HepG2 (cell line): Measurements from ENCODE around the gene ALG3. TPM values are rescaled to one million over a fixed set of nuclear protein-coding genes. Genes with fewer than 3 reads are reported as not detected.

Experiments used
- ELF1 ChIP-seq: sonication (generic); formaldehyde crosslinking; IDR thresholded peaks from 2 replicates; pipeline ENCODE4 v1.4.0; 2020; ENCODE audit warnings: missing genetic modification reagents
- NPAS2 ChIP-seq: sonication (generic); formaldehyde crosslinking; IDR thresholded peaks from 2 replicates; pipeline ENCODE4 v1.8.0; 2022; ENCODE audit warnings: mild to moderate bottlenecking, missing genetic modification reagents, borderline replicate concordance
- PAWR ChIP-seq: sonication (generic); formaldehyde crosslinking; IDR thresholded peaks from 2 replicates; pipeline ENCODE4 v1.4.0; 2020; ENCODE audit warnings: missing genetic modification reagents, mild to moderate bottlenecking, borderline replicate concordance
- PHF20 ChIP-seq: sonication (generic); formaldehyde crosslinking; IDR thresholded peaks from 2 replicates; pipeline ENCODE4 v1.5.0; 2020; ENCODE audit warnings: mild to moderate bottlenecking, missing genetic modification reagents
- RELA ChIP-seq: sonication (generic); formaldehyde crosslinking; IDR thresholded peaks from 2 replicates; pipeline ENCODE4 v1.4.0; 2020; ENCODE audit warnings: missing genetic modification reagents
- RNF219 ChIP-seq: sonication (generic); formaldehyde crosslinking; IDR thresholded peaks from 2 replicates; pipeline ENCODE4 v1.5.0; 2020; ENCODE audit warnings: mild to moderate bottlenecking, missing genetic modification reagents
- TCF7L2 ChIP-seq: IDR thresholded peaks from 2 replicates; pipeline ENCODE4 v1.6.1; 2011; ENCODE audit warnings: mild to moderate bottlenecking, low read depth, low read length, moderate library complexity
- TRIM22 ChIP-seq: fragments of 450-650 bp; IDR thresholded peaks from 2 replicates; pipeline ENCODE4 v1.6.1; 2017
- ZNF12 ChIP-seq: sonication (generic); formaldehyde crosslinking; IDR thresholded peaks from 2 replicates; pipeline ENCODE4 v1.5.0; 2020; ENCODE audit warnings: missing genetic modification reagents
- ZNF318 ChIP-seq: sonication (generic); formaldehyde crosslinking; IDR thresholded peaks from 2 replicates; pipeline ENCODE4 v1.4.0; 2020; ENCODE audit warnings: mild to moderate bottlenecking, missing genetic modification reagents
- ZNF326 ChIP-seq: sonication (generic); formaldehyde crosslinking; IDR thresholded peaks from 2 replicates; pipeline ENCODE4 v1.4.0; 2020; ENCODE audit warnings: missing genetic modification reagents, borderline replicate concordance
- ZNF34 ChIP-seq: sonication (generic); formaldehyde crosslinking; IDR thresholded peaks from 2 replicates; pipeline ENCODE4 v1.4.0; 2020; ENCODE audit warnings: mild to moderate bottlenecking, missing genetic modification reagents, borderline replicate concordance
- ZNF672 ChIP-seq: sonication (generic); formaldehyde crosslinking; IDR thresholded peaks from 2 replicates; pipeline ENCODE4 v1.8.1; 2022; ENCODE audit warnings: missing genetic modification reagents
- polyA plus RNA-seq, 8 experiments: library from polyadenylated mRNA; depleted of rRNA in 3 of 8; stranded (reverse) in 7 of 8; unstranded in 1 of 8; fragments of >200 nt; fragmentation: Illumina TruSeq in 4 of 8; extraction: Trizol in 4 of 8; gene quantifications; 2 replicates each; pipeline versions ENCODE4 v1.2.1 to v1.2.3, GENCODE V29; 2011 to 2016; ENCODE audit warnings: low read depth in 4 of 8, missing spikeins in 1 of 8, mixed read lengths in 1 of 8; ENCODE audit not compliant: insufficient read depth in 1 of 8
- total RNA-seq, 5 experiments: library from RNA; depleted of rRNA; stranded (reverse); fragments of >200 nt; fragmentation: Illumina TruSeq; extraction: Trizol; gene quantifications; 2 replicates each; pipeline ENCODE4 v1.2.3, GENCODE V29; 2016; ENCODE audit warnings: low read depth in 1 of 5

Gene ALG3
- total and polyA plus RNA-seq, 2 of the 13 experiments (the other 11 are each of a cell fraction or from before 2014, with no cell fraction given) = 46.6 to 57.1 TPM

GRCh38 chr3:184248454-184249411 lies at the start of gene ALG3 (continued):
- TF ChIP-seq ZNF318 (CRISPR knock-in tag) (no peak), TCF7L2 (no peak), TRIM22 (no peak), PHF20 (CRISPR knock-in tag) (peak; percentile 82), ZNF672 (CRISPR knock-in tag) (no peak), ZNF34 (peak; percentile 28; the same call in 1 of the 2 replicates), ZNF12 (CRISPR knock-in tag) (peak; percentile 72; the same call in 1 of the 2 replicates), ELF1 (CRISPR knock-in tag) (peak; percentile 72), RELA (no peak), RNF219 (CRISPR knock-in tag) (no peak), NPAS2 (no peak), PAWR (CRISPR knock-in tag) (no peak), ZNF326 (CRISPR knock-in tag) (0 out of 2 replicates have a peak, but pooled peaks have one; percentile 31)
